ENCODE data around the gene B4GALT2.

B4GALT2 gene, protein sequence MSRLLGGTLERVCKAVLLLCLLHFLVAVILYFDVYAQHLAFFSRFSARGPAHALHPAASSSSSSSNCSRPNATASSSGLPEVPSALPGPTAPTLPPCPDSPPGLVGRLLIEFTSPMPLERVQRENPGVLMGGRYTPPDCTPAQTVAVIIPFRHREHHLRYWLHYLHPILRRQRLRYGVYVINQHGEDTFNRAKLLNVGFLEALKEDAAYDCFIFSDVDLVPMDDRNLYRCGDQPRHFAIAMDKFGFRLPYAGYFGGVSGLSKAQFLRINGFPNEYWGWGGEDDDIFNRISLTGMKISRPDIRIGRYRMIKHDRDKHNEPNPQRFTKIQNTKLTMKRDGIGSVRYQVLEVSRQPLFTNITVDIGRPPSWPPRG

GRCh38 chr1:43978551-43979260, at the start of gene B4GALT2:
Gene B4GALT2 (plus strand): TSS chr1:43979210. CDS start chr1:43981161, 1,951 bp downstream.
- TF ChIP-seq, protein P1, sequence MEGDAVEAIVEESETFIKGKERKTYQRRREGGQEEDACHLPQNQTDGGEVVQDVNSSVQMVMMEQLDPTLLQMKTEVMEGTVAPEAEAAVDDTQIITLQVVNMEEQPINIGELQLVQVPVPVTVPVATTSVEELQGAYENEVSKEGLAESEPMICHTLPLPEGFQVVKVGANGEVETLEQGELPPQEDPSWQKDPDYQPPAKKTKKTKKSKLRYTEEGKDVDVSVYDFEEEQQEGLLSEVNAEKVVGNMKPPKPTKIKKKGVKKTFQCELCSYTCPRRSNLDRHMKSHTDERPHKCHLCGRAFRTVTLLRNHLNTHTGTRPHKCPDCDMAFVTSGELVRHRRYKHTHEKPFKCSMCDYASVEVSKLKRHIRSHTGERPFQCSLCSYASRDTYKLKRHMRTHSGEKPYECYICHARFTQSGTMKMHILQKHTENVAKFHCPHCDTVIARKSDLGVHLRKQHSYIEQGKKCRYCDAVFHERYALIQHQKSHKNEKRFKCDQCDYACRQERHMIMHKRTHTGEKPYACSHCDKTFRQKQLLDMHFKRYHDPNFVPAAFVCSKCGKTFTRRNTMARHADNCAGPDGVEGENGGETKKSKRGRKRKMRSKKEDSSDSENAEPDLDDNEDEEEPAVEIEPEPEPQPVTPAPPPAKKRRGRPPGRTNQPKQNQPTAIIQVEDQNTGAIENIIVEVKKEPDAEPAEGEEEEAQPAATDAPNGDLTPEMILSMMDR (conservative IDR thresholded peaks at IDR 0.05; ENCODE audit: control insufficient read depth, insufficient read depth, low read depth, low read length), result no peak
- peak within 1 kb of the TSS; percentile 66 for H3K4me3 ChIP-seq (ENCODE audit: control insufficient read depth, low read depth, low read length)
- DNase-seq (ENCODE audit: low read depth), result peak; percentile 30

GRCh38 chr1:43930168-43930948, 48.7 kb upstream of the B4GALT2 start:
- no peak overlapping the region for H3K4me3 ChIP-seq (ENCODE audit: control insufficient read depth, low read depth, low read length)
- TF ChIP-seq, protein P1 (conservative IDR thresholded peaks at IDR 0.05; ENCODE audit: control insufficient read depth, insufficient read depth, low read depth, low read length), result peak; percentile 27

GRCh38 chr1:43930949-43931275, 48.1 kb upstream of the B4GALT2 start:
- TF ChIP-seq, protein P1 (conservative IDR thresholded peaks at IDR 0.05; ENCODE audit: control insufficient read depth, insufficient read depth, low read depth, low read length), result no peak
- no peak overlapping the region for H3K4me3 ChIP-seq (ENCODE audit: control insufficient read depth, low read depth, low read length)
- DNase-seq (ENCODE audit: low read depth), result no peak

More at GRCh38 chr1:43930168-43930948, 48.7 kb upstream of the B4GALT2 start:
- no peak for DNase-seq (ENCODE audit: low read depth)

- no peak for DNase-seq (ENCODE audit: low read depth)
- TF ChIP-seq, protein P1 (conservative IDR thresholded peaks at IDR 0.05; ENCODE audit: control insufficient read depth, insufficient read depth, low read depth, low read length), result no peak
- no peak overlapping the region for H3K4me3 ChIP-seq (ENCODE audit: control insufficient read depth, low read depth, low read length)
Observed at GRCh38 chr1:43931711-43932660, 47.0 kb upstream of the B4GALT2 start.

DNA sequence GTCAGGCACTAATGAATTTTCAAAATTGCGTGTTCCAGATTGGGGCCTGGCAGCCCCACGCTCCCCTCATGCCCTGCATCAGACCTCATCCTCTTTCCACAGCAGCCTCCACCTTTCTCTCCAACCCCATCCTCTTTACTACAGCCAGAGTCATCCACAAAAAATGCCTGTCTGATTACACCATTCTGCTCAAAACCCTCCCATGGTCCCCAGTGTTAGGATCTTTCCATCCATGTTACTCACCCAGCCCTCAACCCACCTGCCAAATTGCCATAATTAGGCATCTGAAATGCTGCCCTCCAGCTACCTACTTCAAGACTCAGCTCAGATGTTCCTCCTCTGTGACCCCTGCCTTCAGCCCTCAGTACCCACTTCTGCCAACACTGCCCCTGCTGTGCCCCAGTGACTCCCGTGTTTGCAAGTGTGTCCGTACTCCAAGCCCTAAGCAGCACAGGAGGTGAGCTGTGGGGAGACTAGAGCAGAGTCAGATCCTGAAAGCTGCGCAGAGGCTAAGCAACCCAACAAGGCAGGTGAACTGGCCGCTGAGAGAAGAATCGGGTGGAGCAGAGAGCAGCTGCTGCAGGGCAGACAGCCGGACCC, 46.1 kb upstream of the B4GALT2 start:
- H3K4me3 ChIP-seq (ENCODE audit: control insufficient read depth, low read depth, low read length), result peak overlapping the region; percentile 42
- DNase-seq (ENCODE audit: low read depth), result peak; percentile 57
- TF ChIP-seq, protein P1 (conservative IDR thresholded peaks at IDR 0.05; ENCODE audit: control insufficient read depth, insufficient read depth, low read depth, low read length), result no peak

Data from fibroblast of mammary gland (primary cell).